ENCODE measurements around the gene KDM7A. TPM values are rescaled to one million over a fixed set of nuclear protein-coding genes. Genes with fewer than 3 reads are reported as not detected.

The KDM7A gene
- total RNA-seq, 1 donor from 2014 or later: 21.8 TPM

DNA sequence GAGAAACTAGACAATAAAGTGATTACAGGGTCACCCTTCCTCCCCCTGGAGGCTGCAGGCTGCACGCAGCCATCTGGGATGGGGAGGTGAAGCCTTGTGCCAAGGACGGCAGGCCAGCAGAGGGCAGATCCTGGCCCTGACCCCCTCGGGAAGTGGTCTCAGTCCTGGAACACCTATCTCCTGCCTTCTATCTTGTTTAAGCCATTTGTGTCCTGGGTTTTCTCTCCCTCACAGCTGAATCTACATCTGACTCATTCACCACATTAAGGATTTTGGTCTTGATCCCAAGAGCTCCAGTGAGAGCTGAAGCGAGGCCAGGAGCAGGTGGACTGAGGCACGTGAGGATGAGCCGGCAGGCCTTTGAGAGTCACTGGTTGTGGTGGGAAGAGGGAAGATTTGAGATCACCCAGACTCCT is 97.7 kb downstream of the KDM7A start:
- H3K9me3 Mint-ChIP-seq: no peaks in the 10 kb centered on the region
- H3K4me1 Mint-ChIP-seq: peaks cover 10% of the 10 kb centered on the region
- no peak overlapping the region for H3K4me3 Mint-ChIP-seq
- intact Hi-C loops (cut with micrococcal nuclease): no loop called here
- peaks cover 11% of the 10 kb centered on the region for H3K27me3 Mint-ChIP-seq
- DNase-seq: no peak
- H3K27ac Mint-ChIP-seq: no peak overlapping the region
- H3K36me3 Mint-ChIP-seq (ENCODE audit: low read depth): no peaks in the 10 kb centered on the region

- H3K4me1 Mint-ChIP-seq: peaks cover 3% of the 10 kb centered on the region
- DNase-seq: no peak
- no peak overlapping the region for H3K4me3 Mint-ChIP-seq
- no peaks in the 10 kb centered on the region for H3K36me3 Mint-ChIP-seq (ENCODE audit: low read depth)
- H3K9me3 Mint-ChIP-seq: no peaks in the 10 kb centered on the region
- H3K27me3 Mint-ChIP-seq: peaks cover 14% of the 10 kb centered on the region
- no peak overlapping the region for H3K27ac Mint-ChIP-seq
- intact Hi-C loops (cut with micrococcal nuclease): no loop called here
Measured at GRCh38 chr7:140078392-140078791, 98.4 kb downstream of the KDM7A start.

DNA sequence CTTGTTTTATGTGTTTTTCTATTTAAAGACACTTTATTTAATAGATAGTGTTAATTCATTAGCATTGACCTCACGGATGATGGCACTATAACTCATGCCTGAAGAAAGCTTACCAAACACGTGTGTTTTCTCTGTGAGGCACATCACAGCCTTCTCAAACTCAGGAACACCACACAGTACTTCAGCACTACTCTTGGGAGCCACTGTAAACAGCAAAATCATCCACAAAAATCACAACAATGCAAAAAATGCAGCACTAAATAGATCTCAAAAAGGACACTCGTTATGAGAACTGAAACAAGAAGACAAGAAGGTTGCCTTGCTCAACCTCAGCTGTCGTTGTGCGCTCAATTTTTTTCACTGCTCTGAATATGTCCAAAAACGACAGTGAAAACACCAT is 102.0 kb downstream of the KDM7A start:
- Mint-ChIP-seq H3K4me1 (peaks cover under 1% of the 10 kb centered on the region), H3K4me3 (no peak overlapping the region), H3K9me3 (no peaks in the 10 kb centered on the region), H3K27me3 (peaks cover 19% of the 10 kb centered on the region), H3K27ac (no peak overlapping the region), H3K36me3 (ENCODE audit: low read depth) (no peaks in the 10 kb centered on the region)
- no peak for DNase-seq
- intact Hi-C loops (cut with micrococcal nuclease): no loop called here

DNA sequence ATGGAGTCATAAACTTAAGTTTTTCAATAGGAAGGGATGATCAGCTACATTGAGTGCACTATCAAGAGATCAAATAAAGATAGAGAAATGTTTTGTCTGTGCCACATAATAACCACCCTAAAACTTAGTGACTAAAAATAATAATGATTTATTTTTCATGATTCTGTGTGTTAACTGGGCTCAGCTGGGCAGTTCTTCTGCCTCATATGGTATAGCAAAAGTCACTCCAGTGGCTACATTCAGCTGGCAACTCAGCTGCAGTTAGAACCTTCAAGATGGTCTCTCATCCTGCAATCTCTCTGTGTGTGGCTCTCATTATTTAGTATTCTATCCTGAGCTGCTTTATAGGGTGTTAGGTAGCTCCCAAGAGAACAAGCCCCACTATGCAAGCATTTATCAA is 106.2 kb downstream of the KDM7A start:
- DNase-seq: no peak
- intact Hi-C loops (cut with micrococcal nuclease): no loop called here
- peaks cover 19% of the 10 kb centered on the region for H3K27me3 Mint-ChIP-seq
- peaks cover 15% of the 10 kb centered on the region for H3K36me3 Mint-ChIP-seq (ENCODE audit: low read depth)
- H3K4me3 Mint-ChIP-seq: no peak overlapping the region
- no peak overlapping the region for H3K27ac Mint-ChIP-seq
- peaks cover 30% of the 10 kb centered on the region for H3K9me3 Mint-ChIP-seq
- H3K4me1 Mint-ChIP-seq: peaks cover 6% of the 10 kb centered on the region

DNA sequence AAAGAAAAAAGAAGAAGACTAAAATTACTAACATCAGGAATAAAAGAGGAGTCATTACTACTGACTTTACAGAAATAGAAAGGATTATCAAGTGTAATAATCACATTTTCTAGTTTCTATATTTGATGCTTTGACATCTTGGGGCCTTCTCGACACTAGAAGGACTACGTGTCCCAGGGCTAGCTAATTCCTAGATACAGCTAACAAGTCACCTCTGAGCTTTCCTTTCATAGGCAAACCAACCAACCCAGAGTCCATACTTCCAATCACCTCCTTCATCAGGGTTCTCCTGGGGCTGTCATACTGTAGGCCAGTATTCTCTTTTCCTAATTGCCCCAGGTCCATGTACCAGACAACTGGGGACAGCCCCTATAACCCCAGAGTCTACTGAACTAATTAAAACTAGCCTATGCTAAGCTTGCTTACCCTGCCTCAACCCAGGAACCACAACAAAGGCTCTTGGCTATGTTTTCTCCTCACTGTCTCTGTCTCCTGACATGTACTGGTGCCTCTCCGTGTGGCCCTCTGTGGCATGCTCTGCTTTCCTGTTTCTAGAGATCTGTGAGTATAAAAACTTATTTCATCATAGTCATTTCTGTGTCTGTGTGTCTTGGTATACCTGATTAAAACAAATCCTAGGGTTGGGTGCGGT is 107.4 kb downstream of the KDM7A start:
- Mint-ChIP-seq H3K27me3 (peaks cover 14% of the 10 kb centered on the region), H3K27ac (no peak overlapping the region), H3K4me1 (peaks cover 6% of the 10 kb centered on the region), H3K4me3 (no peak overlapping the region), H3K36me3 (ENCODE audit: low read depth) (peaks cover 16% of the 10 kb centered on the region), H3K9me3 (peaks cover 30% of the 10 kb centered on the region)
- DNase-seq: no peak
- intact Hi-C loops (cut with micrococcal nuclease): no loop called here

DNA sequence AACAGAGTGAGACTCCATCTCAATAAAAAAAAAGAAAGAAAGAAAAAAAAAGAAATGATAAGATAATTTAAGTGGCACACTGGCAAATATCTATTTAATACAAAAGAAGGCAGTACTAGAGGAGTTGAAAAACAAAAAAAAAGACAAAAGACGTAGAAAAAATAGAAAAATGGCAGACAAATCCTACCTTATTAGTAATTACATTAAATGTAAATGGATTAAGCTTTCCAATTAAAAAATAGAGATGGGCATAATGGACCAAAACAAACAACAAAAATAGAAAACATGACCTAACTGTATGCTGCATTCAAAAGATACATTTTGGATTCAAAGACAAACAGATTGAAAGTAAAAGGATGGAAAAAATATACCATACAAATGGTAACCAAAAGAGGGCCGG is 108.8 kb downstream of the KDM7A start:
- peaks cover 15% of the 10 kb centered on the region for H3K4me1 Mint-ChIP-seq
- H3K4me3 Mint-ChIP-seq: no peak overlapping the region
- peaks cover 17% of the 10 kb centered on the region for H3K36me3 Mint-ChIP-seq (ENCODE audit: low read depth)
- no peak for DNase-seq
- H3K27ac Mint-ChIP-seq: no peak overlapping the region
- intact Hi-C loops (cut with micrococcal nuclease): no loop called here
- peaks cover 30% of the 10 kb centered on the region for H3K9me3 Mint-ChIP-seq
- peaks cover 10% of the 10 kb centered on the region for H3K27me3 Mint-ChIP-seq

DNA sequence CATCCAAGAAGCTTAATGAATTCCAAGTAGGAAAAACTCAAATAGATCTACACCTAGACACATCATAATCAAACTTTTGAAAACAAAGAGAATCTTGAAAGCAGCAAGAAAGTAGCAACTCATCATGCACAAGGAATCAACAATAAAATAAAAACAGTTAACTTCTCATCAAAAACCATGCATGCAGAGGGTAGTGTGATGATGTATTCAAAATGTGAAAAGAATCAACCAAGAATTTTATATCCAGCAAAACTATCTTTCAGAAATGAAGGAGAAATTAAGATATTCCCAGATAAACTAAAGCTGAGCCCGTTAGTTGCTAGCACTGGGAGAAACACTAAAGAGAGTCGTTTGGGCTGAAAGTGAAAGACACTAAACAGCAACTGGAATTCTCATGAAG is 109.7 kb downstream of the KDM7A start:
- Mint-ChIP-seq H3K36me3 (ENCODE audit: low read depth) (peaks cover 17% of the 10 kb centered on the region), H3K27me3 (peaks cover 6% of the 10 kb centered on the region), H3K4me1 (peaks cover 15% of the 10 kb centered on the region), H3K9me3 (peaks cover 30% of the 10 kb centered on the region), H3K4me3 (no peak overlapping the region), H3K27ac (no peak overlapping the region)
- intact Hi-C loops (cut with micrococcal nuclease): no loop called here
- no peak for DNase-seq

- DNase-seq: peak; percentile 97
- H3K27ac Mint-ChIP-seq: peak within 1 kb of the TSS; percentile 94
- peaks cover 25% of the 10 kb centered on the region for H3K9me3 Mint-ChIP-seq
- H3K4me1 Mint-ChIP-seq: peaks cover 48% of the 10 kb centered on the region
- intact Hi-C loops (cut with micrococcal nuclease): loop anchor here (1.0 to 5.0 kb wide), 7 partner anchors 113 to 830 kb away; partner anchors contain the start of genes MKRN1, RAB19 and UBN2
- peak within 1 kb of the TSS; percentile 83 for H3K4me3 Mint-ChIP-seq
- peaks cover 33% of the 10 kb centered on the region for H3K36me3 Mint-ChIP-seq (ENCODE audit: low read depth)
- H3K27me3 Mint-ChIP-seq: peaks cover 2% of the 10 kb centered on the region
Measured at GRCh38 chr7:140062528-140063299, 114.1 kb downstream of the KDM7A start, which contains the start of gene PARP12. Gene PARP12 (minus strand): TSS chr7:140062951. CDS start chr7:140062847, 104 bp downstream.

DNA sequence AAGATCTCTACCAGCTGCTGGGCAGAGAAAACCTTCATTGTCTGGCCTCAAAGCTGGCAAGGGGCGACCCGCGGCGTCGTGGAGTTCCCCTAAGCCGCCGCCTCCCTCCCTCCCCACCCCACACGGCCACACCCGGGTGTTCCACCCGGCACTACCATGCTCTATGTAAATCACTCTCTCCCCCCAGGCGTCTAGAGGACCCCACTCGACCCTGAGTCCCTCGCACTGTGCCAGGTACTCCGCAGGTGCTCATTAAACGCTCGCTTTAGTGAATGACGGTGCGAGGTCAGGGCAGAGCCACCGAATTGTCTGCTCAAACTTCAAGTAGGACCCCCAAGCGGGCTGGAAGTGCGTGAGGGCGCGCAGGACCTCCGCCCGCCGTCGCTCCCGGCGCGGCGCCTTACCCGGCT is 114.7 kb downstream of the KDM7A start:
- H3K27ac Mint-ChIP-seq: peak overlapping the region; percentile 94
- H3K9me3 Mint-ChIP-seq: peaks cover 21% of the 10 kb centered on the region
- peaks cover 35% of the 10 kb centered on the region for H3K36me3 Mint-ChIP-seq (ENCODE audit: low read depth)
- intact Hi-C loops (cut with micrococcal nuclease): loop anchor here (1.0 to 5.0 kb wide), 7 partner anchors 113 to 830 kb away; partner anchors contain the start of genes MKRN1, RAB19 and UBN2
- peak overlapping the region; percentile 83 for H3K4me3 Mint-ChIP-seq
- DNase-seq: peak; percentile 80
- peaks cover 2% of the 10 kb centered on the region for H3K27me3 Mint-ChIP-seq
- peaks cover 54% of the 10 kb centered on the region for H3K4me1 Mint-ChIP-seq

GRCh38 chr7:140061607-140061930 is 115.2 kb downstream of the KDM7A start:
- DNase-seq: no peak
- H3K4me3 Mint-ChIP-seq: peak overlapping the region; percentile 83
- peaks cover 57% of the 10 kb centered on the region for H3K4me1 Mint-ChIP-seq
- peaks cover 2% of the 10 kb centered on the region for H3K27me3 Mint-ChIP-seq
- intact Hi-C loops (cut with micrococcal nuclease): loop anchor here (5.0 kb wide), 5 partner anchors 161 to 829 kb away; partner anchors contain the start of genes RAB19 and UBN2
- peaks cover 35% of the 10 kb centered on the region for H3K36me3 Mint-ChIP-seq (ENCODE audit: low read depth)
- peak overlapping the region; percentile 94 for H3K27ac Mint-ChIP-seq
- H3K9me3 Mint-ChIP-seq: peaks cover 16% of the 10 kb centered on the region

DNA sequence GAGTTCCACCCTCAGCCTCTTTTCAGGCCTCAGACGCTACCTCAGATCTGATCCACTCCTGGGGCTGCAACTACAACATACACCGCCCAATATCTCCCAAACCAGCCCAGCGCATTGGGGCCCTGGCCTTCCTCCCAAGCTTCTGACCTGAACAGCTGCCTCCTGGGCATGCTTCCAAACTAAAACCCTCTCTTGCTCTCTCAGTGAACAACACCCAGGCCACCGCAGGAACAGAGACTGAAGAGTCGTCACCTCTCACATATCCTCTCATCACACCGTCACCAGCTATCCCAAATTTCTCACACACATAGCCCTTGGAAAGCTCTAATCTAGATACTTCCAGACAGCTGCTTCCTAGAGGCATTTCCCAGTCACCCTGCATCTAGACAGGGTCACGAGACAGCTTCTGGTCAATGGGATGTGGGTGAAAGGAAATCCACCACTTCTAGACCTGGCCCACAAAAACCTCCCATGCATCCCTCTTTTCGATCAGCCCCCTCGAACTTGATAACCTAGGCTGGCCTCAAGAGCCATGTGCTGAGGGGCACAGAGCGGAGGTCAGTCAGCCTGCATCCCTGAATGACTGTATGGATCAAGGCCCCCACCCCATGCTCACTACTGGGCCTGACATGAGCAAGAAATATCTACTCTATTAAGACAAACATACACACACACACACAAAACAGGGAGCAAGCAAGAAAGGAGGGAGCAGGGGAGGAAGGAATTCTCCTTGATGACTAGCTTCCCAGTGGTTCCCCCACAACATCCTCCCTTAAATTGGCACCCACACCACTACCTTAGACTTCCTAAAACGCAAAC is 115.8 kb downstream of the KDM7A start:
- Mint-ChIP-seq H3K4me3 (peak overlapping the region; percentile 83), H3K27me3 (peaks cover 2% of the 10 kb centered on the region), H3K4me1 (peaks cover 60% of the 10 kb centered on the region), H3K9me3 (peaks cover 10% of the 10 kb centered on the region), H3K36me3 (ENCODE audit: low read depth) (peaks cover 37% of the 10 kb centered on the region), H3K27ac (peak overlapping the region; percentile 94)
- intact Hi-C loops (cut with micrococcal nuclease): loop anchor here (5.0 kb wide), 5 partner anchors 161 to 829 kb away; partner anchors contain the start of genes RAB19 and UBN2
- peak; percentile 62 for DNase-seq

DNA sequence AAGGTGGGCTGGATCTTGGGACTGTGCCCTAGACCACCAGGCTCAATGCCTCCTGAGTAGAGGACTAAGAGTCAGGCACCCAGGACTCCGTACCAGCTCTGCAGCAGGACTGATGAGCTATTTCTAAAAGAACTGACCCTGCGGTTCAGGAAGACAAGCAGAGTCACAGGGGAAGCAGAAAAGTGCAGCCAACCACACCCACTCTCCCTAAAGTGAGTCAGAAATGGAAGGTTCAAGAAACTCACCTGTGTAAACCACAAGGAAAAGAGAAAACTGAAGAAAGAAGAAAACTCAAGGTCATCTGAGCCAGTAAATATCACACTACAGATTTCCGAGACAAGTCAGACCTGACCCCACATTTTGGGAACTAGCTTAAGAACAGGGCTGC is 116.5 kb downstream of the KDM7A start:
- Mint-ChIP-seq H3K4me1 (peaks cover 63% of the 10 kb centered on the region), H3K27me3 (no peaks in the 10 kb centered on the region), H3K27ac (peak overlapping the region; percentile 94), H3K36me3 (ENCODE audit: low read depth) (peaks cover 38% of the 10 kb centered on the region), H3K4me3 (peak overlapping the region; percentile 83), H3K9me3 (peaks cover 6% of the 10 kb centered on the region)
- intact Hi-C loops (cut with micrococcal nuclease): loop anchor here (5.0 kb wide), 5 partner anchors 162 to 828 kb away; partner anchors contain the start of genes RAB19 and UBN2
- DNase-seq: no peak
